Measurements from ENCODE around the gene EFL1. TPM values are rescaled to one million over a fixed set of nuclear protein-coding genes. Genes with fewer than 3 reads are reported as not detected.

Gene EFL1
- total and polyA plus RNA-seq, 2 of the 8 experiments (the other 6 are each of a cell fraction or from before 2014, with no cell fraction given), result 10.8 to 31.5 TPM

GRCh38 chr15:82146576-82146975 lies 116.0 kb downstream of the EFL1 start (continued):
- TF ChIP-seq CHD7 (IDR thresholded peaks at IDR 0.05; ENCODE audit: insufficient replicate concordance, low read length) (no peak), MAFK (IDR thresholded peaks at IDR 0.05; ENCODE audit: low read depth, low read length) (no peak), CBX8 (IDR thresholded peaks at IDR 0.05; ENCODE audit: borderline replicate concordance, low read depth, low read length) (no peak), POU5F1 (IDR thresholded peaks at IDR 0.05; ENCODE audit: low read depth, low read length) (no peak), GABPA (IDR thresholded peaks at IDR 0.05; ENCODE audit: borderline replicate concordance, insufficient read depth, low read length) (no peak), HDAC2 (IDR thresholded peaks at IDR 0.05; ENCODE audit: borderline replicate concordance in 1 of 2, low read depth in 2 of 2, low read length in 2 of 2) (no peak), RAD21 (IDR thresholded peaks at IDR 0.05 in 1 of 2, conservative IDR thresholded peaks at IDR 0.05 in 1 of 2; ENCODE audit: low read depth in 2 of 2, low read length in 2 of 2) (no peak), RNF2 (IDR thresholded peaks at IDR 0.05; ENCODE audit: borderline replicate concordance, low read depth, low read length, missing control alignments, poor library complexity, severe bottlenecking) (no peak), USF2 (IDR thresholded peaks at IDR 0.05; ENCODE audit: low read length) (no peak)
